ENCODE data around the gene KLF12. TPM values are rescaled to one million over a fixed set of nuclear protein-coding genes. Genes with fewer than 3 reads are reported as not detected.

KLF12 gene
- polyA plus RNA-seq, 2 of the 4 experiments (the other 2 are of a cell fraction), result 1.6 to 6.0 TPM

DNA sequence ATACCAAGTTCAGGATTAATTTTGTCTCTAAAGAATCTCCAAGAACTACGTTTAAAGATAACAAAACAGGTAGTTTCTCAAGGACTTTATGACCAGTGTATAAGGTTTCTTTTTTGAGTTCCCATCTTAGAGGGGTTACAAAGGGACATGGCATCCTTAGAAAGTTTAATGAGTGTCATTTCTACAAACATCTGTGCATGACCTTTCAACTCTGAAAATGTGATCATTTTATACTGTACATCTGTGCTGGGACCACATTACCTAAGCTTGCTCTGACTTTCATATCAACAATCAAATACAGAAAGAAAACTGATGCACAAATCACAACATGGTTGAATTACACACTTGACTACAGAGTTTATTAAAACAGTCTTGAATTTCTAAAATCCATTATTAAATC lies 37.1 kb downstream of the KLF12 start:
- FAIRE-seq (no peak), ATAC-seq (no peak), DNase-seq (ENCODE audit: low read depth in 1 of 2, low spot score in 1 of 2) (no peak)
- POLR2A ChIA-PET, result no interaction called here
- no peaks in the 10 kb centered on the region for H3K4me1 ChIP-seq
- CTCF ChIA-PET, result no interaction called here
- H3K9me3 ChIP-seq, result peaks cover 5% of the 10 kb centered on the region; the same call in 1 of the 3 replicates
- no peak for TF ChIP-seq HES2 (IDR thresholded peaks at IDR 0.05)
- TF ChIP-seq TP53 (CRISPR knock-in tag; IDR thresholded peaks at IDR 0.05), result no peak
- TF ChIP-seq HOXB13 (CRISPR knock-in tag; IDR thresholded peaks at IDR 0.05; ENCODE audit: low read depth), result no peak
- no peak for TF ChIP-seq PHF8 (IDR thresholded peaks at IDR 0.05; ENCODE audit: borderline replicate concordance, low read depth)
- TF ChIP-seq CEBPB (IDR thresholded peaks at IDR 0.05), result no peak
- no peak for TF ChIP-seq SMC3 (IDR thresholded peaks at IDR 0.05)
- no peak overlapping the region for H3K4me2 ChIP-seq
- H3K27ac ChIP-seq, result no peak overlapping the region
- H3K4me3 ChIP-seq, result no peak overlapping the region
- 61% methylated on average over 1 of the region's 1 CpG for WGBS (ENCODE audit: missing lambda C conversion rate)

DNA sequence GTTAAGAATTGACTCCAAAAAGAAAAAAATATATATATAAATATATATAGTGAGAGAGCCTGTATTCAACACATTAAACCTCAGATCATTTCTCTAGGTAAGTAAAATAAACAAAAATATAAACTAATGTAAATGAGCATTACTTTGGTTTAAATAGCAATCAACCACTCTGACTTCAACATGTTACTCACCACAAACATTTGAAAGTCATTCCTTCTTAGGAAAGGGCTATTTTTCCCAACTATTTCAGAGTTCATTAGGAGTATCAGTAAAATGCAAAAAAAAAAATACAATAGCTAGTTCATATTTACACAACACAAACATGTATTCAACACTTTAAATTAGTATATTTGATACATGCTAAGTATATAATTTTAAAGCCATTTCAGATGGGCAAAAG lies 40.5 kb downstream of the KLF12 start:
- CTCF ChIA-PET, result no interaction called here
- POLR2A ChIA-PET, result no interaction called here
- no peak overlapping the region for H3K4me2 ChIP-seq
- H3K4me1 ChIP-seq, result no peaks in the 10 kb centered on the region
- no peak overlapping the region for H3K27ac ChIP-seq
- ATAC-seq (no peak), FAIRE-seq (no peak), DNase-seq (ENCODE audit: low read depth in 1 of 2, low spot score in 1 of 2) (no peak)
- H3K4me3 ChIP-seq, result no peak overlapping the region
- TF ChIP-seq EHF (CRISPR knock-in tag; IDR thresholded peaks at IDR 0.05) (no peak), SMC3 (IDR thresholded peaks at IDR 0.05) (no peak), NFE2L2 (conservative IDR thresholded peaks at IDR 0.05; ENCODE audit: low read length) (no peak), BHLHE40 (IDR thresholded peaks at IDR 0.05; ENCODE audit: low read depth, low read length) (no peak), CEBPB (IDR thresholded peaks at IDR 0.05) (no peak), JUN (IDR thresholded peaks at IDR 0.05) (no peak), HDAC2 (IDR thresholded peaks at IDR 0.05) (no peak), ZSCAN20 (CRISPR knock-in tag; IDR thresholded peaks at IDR 0.05) (no peak), ESRRA (IDR thresholded peaks at IDR 0.05; ENCODE audit: borderline replicate concordance, low read length) (no peak), HES2 (IDR thresholded peaks at IDR 0.05) (no peak), HOXB13 (CRISPR knock-in tag; IDR thresholded peaks at IDR 0.05; ENCODE audit: low read depth) (no peak)
- no peaks in the 10 kb centered on the region for H3K9me3 ChIP-seq

DNA sequence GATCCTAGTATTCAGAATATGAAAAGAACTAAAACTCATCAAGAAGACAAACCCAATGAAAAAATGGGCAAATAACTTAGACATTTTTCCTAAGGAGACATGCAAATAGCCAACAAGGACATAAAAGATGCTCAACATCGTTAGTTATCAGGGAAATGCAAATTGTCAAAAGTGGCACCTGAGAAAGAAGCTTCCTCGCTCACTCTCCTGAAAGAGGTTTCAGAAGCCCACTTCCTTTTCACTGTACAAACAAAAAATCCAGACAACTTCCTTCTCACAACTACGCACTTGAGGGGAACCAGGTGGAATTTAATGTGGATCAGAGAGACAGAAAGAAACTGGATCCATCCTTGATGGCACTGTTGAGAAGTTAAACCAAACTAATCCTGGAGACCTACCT lies 41.5 kb downstream of the KLF12 start:
- ChIA-PET POLR2A (no interaction called here), CTCF (no interaction called here)
- 87% methylated on average over 3 of the region's 3 CpGs for WGBS (ENCODE audit: missing lambda C conversion rate)
- ATAC-seq, result no peak
- H3K4me2 ChIP-seq, result no peak overlapping the region
- TF ChIP-seq PHF8 (IDR thresholded peaks at IDR 0.05; ENCODE audit: borderline replicate concordance, low read depth) (no peak), FOSB (CRISPR knock-in tag; IDR thresholded peaks at IDR 0.05) (no peak), KDM1A (IDR thresholded peaks at IDR 0.05; ENCODE audit: low read depth) (no peak), MAZ (IDR thresholded peaks at IDR 0.05; ENCODE audit: borderline replicate concordance, low read depth, low read length) (no peak), HEYL (CRISPR knock-in tag; IDR thresholded peaks at IDR 0.05) (no peak), SREBF2 (IDR thresholded peaks at IDR 0.05) (no peak), CEBPB (IDR thresholded peaks at IDR 0.05) (no peak), USF2 (IDR thresholded peaks at IDR 0.05) (no peak), CBX8 (IDR thresholded peaks at IDR 0.05) (no peak), JUN (IDR thresholded peaks at IDR 0.05) (no peak)
- TF ChIP-seq, protein P1, sequence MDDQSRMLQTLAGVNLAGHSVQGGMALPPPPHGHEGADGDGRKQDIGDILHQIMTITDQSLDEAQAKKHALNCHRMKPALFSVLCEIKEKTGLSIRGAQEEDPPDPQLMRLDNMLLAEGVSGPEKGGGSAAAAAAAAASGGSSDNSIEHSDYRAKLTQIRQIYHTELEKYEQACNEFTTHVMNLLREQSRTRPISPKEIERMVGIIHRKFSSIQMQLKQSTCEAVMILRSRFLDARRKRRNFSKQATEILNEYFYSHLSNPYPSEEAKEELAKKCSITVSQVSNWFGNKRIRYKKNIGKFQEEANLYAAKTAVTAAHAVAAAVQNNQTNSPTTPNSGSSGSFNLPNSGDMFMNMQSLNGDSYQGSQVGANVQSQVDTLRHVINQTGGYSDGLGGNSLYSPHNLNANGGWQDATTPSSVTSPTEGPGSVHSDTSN (IDR thresholded peaks at IDR 0.05), result no peak
- TF ChIP-seq, protein P2, sequence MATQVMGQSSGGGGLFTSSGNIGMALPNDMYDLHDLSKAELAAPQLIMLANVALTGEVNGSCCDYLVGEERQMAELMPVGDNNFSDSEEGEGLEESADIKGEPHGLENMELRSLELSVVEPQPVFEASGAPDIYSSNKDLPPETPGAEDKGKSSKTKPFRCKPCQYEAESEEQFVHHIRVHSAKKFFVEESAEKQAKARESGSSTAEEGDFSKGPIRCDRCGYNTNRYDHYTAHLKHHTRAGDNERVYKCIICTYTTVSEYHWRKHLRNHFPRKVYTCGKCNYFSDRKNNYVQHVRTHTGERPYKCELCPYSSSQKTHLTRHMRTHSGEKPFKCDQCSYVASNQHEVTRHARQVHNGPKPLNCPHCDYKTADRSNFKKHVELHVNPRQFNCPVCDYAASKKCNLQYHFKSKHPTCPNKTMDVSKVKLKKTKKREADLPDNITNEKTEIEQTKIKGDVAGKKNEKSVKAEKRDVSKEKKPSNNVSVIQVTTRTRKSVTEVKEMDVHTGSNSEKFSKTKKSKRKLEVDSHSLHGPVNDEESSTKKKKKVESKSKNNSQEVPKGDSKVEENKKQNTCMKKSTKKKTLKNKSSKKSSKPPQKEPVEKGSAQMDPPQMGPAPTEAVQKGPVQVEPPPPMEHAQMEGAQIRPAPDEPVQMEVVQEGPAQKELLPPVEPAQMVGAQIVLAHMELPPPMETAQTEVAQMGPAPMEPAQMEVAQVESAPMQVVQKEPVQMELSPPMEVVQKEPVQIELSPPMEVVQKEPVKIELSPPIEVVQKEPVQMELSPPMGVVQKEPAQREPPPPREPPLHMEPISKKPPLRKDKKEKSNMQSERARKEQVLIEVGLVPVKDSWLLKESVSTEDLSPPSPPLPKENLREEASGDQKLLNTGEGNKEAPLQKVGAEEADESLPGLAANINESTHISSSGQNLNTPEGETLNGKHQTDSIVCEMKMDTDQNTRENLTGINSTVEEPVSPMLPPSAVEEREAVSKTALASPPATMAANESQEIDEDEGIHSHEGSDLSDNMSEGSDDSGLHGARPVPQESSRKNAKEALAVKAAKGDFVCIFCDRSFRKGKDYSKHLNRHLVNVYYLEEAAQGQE (IDR thresholded peaks at IDR 0.05), result no peak
- no peaks in the 10 kb centered on the region for H3K4me1 ChIP-seq
- H3K27ac ChIP-seq, result no peak overlapping the region
- no peaks in the 10 kb centered on the region for H3K9me3 ChIP-seq
- no peak for FAIRE-seq
- DNase-seq (ENCODE audit: low read depth in 1 of 2, low spot score in 1 of 2), result no peak
- no peak overlapping the region for H3K4me3 ChIP-seq

All from A549 (cell line).